CD4-positive, alpha-beta T cell treated with Interferon gamma for 1 hour (primary cell): ENCODE measurements around the gene APOBEC3B.
"Not testable (repeated sequence)": the region's sequence is repeated elsewhere in the genome, so short reads cannot be mapped to it uniquely, and the experiment has no call there.

ENCODE experiments used
- DNase-seq: peaks from one replicate; pipeline ENCODE4 v3.0.0-alpha.2; 2020

APOBEC3B gene

DNA sequence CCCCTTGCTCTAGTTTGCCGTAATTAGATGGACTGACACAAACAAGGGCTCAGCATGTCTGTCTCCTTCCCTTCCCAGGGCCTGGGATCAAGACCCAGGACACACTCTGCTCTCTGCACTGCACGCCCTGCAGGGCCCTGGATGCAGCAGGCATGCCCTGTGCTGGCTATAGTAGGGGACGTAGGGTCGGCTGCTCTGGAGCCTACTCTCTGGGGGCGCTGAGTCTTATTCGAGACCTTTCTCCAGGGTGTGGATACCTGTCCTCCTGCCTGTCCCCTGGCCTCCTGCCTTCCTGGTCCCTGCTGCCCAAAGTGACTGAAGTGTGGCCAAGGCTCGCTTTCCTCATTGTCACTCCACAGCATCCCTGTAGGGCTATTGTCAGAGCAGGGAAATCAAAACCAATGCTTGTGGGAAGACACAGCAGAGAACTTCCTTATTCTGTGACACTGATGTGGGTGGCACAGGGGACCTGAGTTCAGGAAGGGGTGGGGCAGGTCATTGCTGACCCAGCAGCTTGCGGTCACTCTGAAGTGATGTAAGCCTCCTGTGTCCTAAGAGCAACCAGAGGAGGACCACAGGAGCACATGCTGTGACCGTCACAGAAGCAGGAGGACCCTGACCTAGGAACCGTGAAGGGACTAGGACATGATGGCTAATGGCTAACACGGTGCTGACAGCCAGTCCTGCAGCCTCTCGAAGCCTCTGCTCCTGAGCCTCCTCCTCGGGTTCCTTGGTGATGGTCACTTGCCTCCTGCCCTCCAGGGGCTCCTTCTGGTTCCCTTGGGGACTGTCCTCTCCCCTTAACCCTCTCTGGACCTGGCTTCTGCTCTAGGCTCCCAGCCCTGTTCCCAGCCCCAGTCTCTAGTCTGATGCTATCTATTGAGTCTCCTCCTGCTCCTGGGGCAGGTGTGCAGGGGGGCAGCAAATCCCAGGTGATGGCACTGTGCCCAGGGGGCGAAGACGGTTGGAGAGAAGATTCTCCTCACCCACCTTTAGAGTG is 14.4 kb upstream of the APOBEC3B start:
- peak; percentile 85 for DNase-seq

DNA sequence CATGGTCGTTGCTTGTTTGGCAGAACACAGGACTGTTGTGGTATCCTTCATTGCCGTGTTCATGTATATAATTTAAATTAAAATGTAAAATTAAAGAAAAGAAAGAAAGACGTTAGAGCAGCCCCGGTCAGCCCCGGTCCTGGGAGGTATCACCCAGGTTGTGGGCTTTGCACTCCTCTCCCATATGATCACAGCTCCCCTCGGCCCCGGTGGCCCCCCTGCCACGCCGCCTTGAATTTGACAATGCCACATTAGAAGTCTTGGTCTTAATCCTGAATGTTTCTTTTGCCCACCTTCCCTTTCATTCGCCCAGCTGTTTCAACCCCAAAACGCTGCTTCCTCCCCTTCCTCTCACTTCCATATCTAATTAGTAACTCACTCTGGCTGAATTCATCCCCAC is 13.3 kb upstream of the APOBEC3B start:
- no peak for DNase-seq

DNA sequence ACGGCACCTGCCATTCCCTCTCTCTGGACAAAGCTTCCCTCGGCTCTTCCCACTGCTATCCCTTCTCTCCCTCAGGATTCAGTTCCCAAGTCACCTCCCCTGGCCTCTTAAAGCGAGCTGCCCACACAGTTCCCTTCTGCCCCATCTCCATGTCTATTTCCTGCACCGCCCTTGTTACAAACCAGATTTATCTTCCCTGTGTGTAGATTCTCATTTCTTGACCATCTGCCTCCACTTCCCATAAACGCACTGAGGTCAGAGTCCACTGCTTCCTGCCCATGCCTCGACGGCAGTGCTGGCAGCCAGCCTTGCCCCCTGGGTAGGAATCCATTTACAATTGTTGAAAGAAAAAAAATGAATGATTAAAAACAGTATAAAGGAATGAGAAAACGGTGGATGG is 11.6 kb upstream of the APOBEC3B start:
- DNase-seq, result no peak

DNA sequence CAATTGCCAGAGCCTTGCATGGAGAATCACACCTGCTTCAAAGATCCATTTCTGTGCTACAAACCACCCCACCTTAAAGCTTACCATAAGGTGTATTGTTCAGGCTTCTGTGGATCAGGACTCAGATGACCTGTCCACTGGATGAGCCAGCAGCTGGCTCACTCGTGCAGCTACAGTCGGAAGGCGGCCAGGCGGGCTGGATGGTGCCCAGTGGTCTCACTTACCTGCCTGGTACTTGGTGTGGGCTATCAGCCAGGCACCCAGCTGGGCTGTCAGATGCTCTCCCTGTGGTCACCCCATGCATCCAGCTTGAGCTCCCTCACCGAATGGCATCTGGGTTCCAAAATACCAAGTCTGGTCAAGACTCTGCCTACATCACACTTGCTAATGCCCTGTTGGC is 10.9 kb upstream of the APOBEC3B start:
- no peak for DNase-seq

DNA sequence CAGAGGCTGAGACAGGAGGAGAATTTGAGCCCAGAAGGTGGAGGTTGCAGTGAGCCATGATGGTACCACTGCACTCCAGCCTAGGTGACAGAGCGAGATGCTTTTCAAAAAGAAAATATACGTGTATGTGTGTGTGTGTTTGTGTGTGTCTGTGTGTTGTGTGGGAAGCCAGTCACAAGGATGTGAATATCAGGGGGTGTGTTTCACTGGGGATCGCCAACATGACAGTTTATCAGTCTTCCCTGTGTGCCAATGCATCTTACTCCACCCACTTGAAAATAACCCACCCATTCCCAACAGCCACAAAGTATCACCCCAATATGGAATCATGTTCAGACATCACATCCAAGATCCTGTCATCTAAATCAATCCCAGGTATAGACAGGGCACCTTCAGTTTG is 10.4 kb upstream of the APOBEC3B start:
- DNase-seq, result no peak

DNA sequence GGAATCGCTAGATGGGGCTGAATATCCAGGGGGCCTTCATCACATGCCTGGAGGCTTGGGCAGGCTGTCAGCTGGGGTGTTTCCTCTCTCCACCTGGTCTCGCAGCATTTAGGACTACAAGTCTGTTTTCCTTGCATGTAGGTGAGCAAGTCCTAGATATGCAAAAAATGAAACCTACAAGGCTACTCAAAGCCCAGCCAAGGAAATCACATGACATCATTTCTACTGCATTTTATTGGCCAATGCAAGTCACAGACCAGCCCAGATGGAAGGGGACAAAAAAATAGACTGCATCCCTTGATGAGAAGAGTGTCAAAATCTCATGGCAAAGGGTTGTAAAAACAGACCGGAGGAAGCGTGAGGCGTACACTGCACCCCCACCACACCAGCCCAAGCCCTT is 9.6 kb upstream of the APOBEC3B start:
- no peak for DNase-seq

DNA sequence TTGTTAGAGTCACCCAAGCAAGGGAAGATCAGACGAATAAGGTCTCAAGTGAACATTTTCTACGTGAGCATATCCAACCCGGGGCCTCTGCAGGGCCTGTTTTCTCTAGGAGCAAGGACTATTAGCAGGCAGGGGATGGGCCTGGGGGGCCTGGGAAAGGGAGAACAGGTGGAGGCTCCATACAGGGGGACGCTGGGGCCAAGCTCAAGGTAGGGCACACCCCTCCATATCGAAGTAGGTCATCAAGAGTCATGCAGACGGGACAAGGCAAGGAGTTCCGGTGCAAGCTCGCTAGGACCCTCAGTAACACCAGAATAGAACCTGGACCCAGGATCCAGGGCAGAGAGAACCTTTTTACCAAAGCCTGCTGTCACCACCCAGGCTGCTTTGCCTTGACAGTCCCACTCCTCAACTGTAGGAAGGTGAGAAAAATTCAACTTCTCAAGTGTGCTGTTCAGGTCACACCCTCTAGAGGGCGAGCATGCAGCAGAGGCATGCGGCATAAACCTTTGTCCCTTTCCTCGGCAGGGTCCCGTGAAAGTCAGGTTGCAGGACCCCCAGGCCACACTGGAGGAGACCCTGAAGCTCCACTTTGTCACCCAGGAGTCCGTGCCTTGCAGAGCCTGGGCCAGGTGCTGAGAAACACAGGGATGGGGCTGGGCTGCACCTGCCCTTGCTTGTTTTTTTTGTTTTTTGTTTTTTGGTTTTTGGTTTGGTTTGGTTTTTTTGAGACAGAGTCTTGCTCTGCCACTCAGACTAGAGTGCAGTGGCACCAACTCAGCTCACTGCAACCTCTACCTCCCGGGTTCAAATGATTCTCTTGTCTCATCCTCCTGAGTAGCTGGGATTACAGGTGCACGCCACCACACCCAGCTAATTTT is 8.6 kb upstream of the APOBEC3B start:
- DNase-seq, result peak; percentile 41

DNA sequence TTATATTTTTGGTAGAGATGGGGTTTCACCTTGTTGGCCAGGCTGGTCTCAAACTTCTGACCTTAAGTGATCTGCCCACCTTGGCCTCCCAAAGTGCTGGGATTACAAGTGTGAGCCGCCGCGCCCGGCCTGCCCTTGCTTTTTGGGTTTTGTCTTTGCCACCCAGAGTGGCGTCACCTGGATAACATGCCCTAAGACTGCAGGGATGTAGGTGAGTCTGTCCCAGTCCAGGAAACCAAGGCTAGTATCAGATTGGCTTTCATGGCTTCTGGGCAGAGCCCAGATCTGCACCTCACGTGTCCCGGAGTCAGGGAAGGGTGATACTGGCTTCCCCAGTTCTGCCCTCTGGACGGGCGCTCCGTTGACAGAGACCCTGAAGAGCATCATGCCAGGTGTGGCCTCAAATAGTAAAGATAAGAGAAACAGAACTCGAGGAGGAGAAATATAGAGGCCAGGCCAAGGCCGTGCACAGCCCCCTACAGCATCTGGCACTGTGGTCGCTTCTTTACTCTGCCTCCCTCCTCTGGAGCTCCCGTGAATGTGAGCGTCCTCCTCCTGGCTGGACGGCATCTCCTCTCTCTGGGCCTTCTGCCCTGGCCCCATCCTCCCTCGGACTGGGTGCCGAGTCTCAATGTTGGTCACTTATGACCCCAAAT is 7.8 kb upstream of the APOBEC3B start:
- DNase-seq, result no peak

DNA sequence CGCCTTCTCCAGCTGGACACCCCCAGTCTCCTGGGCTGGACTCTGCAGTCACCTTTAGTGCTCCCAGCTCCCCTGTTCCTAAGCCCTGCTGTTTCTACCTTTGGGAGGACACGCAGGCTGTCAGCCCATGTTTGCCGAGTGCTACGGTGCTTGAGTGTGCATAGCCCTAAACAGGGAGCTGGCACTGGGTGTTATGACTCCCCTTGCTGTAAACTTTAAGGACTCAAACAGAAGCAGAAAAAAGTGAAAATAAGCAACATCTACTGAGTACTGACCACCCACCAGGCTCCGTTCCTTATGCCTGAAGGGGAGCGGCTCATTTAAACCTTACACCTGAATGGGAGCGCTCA is 7.3 kb upstream of the APOBEC3B start:
- DNase-seq, result no peak

DNA sequence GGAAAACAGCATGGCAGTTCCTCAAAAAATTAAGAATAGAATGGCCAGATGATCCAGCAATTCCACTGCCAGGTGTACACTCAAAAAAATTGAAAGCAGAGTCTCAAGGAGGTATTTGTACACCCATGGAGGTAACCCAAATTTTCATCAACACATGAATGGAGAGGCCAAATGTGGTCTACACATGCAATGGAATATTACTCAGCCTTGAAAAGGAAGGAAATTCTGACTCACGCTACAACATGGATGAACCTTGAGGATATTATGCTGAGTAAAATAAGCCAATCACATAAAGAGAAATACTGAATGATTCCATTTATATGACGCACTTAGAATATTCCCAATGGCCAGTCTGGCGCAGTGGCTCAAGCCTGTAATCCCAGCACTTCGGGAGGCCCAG is 4.9 kb upstream of the APOBEC3B start:
- not testable (repeated sequence) for DNase-seq

DNA sequence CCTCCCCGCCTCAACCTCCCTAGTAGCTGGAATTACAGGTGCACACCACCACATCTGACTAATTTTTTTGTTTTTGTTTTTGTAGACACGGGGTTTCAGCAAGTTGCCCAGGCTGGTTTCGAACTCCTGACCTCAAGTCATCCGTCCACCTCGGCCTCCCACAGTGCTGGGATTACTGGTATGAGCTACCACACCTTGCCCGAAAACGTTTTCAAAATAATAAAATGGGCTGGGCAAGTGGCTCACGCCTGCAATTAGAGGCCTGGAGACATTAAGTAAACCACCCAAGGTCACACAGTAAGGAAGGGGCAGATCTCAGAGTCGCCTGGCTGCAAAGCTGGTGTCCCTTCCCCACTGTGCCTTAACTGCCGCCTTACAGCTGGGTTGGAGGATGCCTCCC is 1.6 kb upstream of the APOBEC3B start:
- DNase-seq, result not testable (repeated sequence)

DNA sequence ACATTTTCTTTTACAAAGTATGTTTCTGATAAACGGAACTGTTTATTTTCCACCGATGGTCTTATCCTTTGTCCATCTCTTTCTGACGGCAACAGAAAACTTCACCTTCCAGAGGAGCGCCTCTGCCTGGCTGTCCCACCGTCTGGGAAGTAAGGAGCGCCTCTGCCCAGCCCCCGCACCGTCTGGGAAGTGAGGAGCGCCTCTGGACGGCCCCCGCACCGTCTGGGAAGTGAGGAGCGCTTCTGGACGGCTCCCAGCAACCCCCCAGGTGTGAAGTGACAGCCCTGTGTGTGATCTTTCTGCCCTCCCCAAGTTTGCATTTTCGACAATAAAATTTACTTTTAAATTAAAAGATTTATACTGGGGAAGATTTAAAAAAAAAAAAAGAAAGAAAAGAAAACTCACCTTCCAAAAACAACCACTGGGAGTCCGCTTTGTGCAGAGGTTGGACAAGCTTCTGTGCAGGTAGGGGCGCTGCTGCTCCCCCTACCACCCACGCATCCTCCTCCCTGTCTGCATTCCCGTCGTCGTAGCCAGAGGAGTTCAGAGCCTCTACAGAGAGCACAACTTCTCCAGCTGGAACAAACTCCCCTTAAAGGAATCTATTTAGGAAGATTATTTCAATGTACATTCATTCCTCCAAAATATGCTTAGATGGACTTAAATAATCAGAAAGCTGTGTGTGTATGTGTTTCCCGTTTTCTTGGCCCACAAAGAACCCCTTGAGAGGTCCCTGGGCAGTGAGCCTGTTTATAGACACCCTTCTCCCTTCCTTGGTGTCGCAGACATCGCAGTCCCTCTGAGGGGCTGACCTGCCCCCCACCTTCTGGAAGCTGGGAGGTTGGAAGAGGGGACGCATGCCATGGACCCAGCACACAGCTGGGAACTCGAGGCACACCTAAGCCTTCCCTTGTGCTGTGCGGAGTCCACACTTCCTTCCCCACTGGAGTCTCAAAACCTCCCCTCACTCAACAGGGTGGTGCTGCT is 849 bp upstream of the APOBEC3B start:
- DNase-seq, result no peak

DNA sequence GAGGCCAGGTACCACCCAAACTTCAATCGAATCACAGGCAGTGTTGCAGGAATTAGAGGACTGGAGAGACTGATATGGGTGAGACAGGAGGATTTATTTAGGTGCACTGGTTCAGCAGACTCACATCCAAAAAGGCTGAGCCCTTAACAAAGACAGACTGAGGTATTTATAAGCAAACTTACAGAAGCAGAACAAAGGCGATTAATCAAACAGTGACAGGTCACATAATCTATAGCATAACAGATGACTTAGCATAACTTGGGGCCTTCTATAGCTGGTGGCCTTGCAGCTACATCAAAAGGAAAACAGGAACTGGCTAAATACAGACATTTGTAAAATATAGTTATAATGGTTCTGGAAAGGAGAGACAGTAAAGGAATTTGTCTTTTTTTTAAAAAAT is 2.1 kb downstream of the APOBEC3B start:
- DNase-seq, result no peak

DNA sequence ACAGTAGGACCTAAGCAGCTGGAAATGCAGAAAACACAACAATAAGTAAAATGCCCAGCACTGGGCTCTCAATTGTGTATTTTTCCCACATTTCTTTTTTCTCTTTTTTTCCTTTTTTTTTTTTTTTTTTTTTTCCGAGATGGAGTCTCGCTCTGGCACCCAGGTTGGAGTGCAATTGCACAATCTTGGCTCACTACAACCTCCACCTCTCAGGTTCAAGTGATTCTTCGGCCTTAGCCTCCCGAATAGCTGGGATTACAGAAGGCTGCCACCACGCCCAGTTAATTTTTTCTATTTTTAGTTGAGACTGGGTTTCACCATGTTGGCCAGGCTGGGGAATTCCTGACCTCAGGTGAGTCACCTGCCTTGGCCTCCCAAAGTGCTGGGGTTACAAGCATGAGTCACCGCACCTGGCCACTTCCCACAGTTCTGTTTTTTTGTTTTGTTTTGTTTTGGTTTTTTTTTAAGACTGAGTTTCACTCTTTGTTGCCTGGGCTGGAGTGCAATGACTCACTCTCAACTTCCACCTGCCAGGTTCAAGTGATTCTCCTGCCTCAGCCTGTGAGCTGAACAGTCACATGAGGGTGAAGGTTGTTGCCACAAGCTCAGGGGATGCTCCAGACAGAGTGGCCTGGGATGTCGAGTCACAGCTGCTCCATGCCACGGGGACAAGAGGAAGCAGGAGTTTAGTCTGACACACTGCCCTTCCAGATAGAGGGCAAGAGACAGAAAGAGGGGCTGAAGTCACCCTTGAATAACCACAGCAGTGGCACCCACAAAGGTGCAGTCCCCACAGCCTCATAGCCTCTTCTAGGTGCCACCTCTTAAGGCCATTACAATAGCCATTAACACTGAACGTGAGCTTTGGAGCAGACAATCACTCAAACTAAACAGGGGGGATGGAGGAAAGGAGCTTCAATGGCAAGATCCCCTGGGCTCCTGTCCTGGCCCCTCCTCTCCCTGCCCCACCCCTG is 2.9 kb downstream of the APOBEC3B start:
- DNase-seq, result peak; percentile 82

DNA sequence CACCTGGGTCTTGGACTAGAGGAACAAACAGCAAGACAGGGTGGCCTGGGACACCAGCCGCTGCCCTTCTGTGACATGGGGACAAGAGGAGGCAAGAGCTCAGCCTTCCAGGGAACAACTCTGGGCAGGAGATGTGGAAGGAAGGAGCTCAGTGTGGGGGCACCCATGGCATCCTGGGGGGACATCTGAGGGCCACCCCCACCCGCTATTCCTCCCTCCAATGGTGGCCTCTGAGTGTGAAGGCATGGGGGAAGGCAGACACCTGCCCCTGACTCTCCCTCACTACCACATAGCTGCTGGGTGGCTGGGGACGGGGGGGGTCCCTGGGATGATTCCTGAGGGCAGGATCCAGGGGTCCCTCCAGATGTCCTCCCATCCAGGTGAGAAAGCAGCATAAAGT is 4.5 kb downstream of the APOBEC3B start:
- DNase-seq, result no peak

DNA sequence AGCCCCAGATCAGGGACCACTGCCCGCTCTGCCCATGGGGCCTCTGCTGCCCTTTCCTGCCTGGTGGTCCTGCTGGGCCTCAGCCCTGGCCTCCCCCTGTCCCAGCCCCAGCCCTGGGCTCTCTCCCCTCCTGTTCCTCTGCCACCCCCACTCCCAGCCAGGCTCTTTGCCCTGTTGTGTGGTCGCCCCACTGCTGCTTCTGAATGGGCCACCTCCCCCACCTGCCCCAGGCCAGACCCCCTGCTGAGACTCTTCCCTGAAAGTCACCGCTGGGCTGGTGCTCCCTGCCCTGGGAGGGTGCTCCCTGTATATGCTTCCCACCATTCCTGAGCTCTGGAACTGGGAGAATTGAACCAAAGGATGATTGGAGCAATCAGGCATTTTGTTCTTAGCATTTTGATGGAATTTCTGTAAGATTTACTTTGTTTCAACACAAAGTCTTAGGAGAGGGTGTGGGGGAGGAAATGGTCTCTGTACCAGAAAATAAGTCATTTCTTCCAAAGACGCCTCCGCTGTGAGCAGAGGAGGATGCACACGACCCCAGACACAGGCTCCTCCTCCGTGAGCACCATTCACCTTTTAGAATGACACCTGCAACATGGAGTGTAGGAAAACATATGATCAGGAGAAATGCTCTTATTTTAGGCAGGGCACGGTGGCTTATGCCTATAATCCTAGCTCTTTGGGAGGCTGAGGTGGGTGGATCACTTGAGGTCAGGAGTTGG is 5.2 kb downstream of the APOBEC3B start:
- no peak for DNase-seq

DNA sequence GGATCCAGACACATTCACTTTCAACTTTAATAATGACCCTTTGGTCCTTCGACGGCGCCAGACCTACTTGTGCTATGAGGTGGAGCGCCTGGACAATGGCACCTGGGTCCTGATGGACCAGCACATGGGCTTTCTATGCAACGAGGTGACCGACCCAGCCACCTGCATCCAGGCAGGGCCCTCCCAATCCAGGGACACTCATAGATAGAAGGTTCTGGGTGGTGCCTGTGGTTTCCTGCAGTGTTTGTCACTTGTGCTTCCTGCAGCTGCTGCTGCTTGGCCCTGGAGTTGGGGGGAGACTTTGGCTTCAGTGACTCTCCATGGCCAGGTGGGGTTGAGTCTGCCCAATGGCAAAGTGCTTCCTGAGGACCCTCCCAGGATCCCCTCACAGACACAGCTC is 7.3 kb downstream of the APOBEC3B start:
- DNase-seq, result no peak

DNA sequence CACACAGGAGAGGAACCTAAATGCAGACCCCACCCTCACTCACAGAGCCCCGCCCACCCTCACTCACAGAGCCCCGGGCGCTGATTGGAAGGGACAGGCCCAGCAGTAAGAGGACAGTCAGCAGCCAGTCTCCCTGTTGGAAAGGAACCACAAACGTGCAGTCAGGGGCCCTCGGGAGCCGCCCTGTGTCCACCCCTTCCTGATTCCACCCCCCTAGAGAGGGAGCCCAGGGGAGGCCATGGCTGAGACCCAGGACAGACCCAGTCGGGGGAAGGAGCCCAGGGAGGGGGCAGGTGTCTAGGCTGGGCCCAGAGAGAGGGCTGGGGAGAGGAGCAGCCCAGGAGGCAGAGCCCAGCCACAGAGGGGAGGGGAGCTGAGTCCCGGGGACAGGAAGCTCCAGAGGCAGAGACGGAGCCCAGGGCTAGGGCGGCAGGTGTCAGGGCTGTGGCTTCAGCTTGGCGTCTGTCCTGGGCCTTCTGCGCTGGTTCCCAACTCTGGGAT is 10.8 kb downstream of the APOBEC3B start:
- DNase-seq, result not testable (repeated sequence)

DNA sequence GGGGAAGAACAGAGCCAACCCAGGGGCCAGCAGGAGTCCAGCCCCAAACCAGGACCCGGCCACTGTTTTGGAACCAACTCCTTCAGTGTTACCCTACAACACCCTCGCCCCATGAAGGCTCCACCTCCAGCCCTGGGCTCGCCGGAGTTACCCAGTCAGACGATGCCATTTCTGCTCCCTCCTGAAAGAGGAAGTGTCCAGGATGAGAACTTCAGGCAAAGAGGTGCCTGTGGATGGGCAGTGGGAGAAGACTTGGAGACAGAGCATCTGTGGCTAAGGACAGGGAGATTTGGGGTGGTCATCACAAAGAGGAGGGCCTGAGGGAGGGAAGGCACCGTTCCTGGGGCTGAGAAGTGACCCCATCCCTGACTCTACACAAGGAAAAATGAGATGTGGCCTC is 14.0 kb downstream of the APOBEC3B start:
- DNase-seq, result no peak

DNA sequence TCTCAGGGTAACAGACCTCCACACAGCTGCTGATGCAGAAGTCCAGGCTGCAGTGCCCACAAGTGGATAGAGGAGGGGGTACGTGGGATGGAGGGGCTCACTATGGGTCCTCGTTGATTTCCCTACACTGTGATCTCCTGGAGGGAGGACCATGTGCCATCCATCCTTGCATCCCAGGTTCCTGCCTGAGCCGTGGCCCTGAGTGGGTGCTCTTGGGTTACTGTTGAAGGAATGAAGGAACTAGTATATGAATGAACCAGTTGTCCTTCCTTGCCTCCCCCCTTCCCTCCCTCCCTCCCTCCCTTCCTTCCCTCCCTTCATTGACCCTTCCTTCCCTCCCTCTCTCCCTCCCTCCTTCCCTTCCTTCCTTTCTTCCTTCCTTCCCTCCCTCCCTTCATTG is 15.4 kb downstream of the APOBEC3B start:
- DNase-seq, result no peak
